ENCODE measurements around the gene RAD9B. TPM values are rescaled to one million over a fixed set of nuclear protein-coding genes. Genes with fewer than 3 reads are reported as not detected.
"Not testable (repeated sequence)": the region's sequence is repeated elsewhere in the genome, so short reads cannot be mapped to it uniquely, and the experiment has no call there.

Gene RAD9B
- total and polyA plus RNA-seq, 2 of the 4 experiments (the other 2 are of a cell fraction): 0.09 to 0.18 TPM

DNA sequence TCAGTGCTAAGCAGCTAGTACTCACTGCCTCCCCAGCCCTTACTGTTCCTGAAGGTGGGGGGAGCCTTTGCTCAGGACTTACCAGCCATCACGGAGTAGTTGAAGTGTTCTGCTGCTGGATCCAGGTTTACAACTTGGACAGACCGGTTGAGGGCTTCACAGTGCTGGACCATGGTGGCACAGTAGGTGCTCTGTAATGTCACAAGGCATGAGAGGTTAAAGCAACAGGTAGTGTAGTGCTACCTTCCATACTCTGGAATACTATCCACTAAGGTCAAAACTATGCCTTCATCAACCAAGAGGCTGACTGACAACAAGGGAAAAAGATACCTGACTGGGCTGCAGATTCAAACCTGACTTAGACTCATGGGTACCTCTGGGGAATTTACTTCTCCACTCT is 37.1 kb upstream of the RAD9B start:
- Histone ChIP-seq H3K14ac (replicated peaks; ENCODE audit: low read depth, low read length) (no peak overlapping the region), H2BK5ac (ENCODE audit: low read depth, low read length, poor library complexity, severe bottlenecking) (no peak overlapping the region), H4K5ac (ENCODE audit: low read depth, low read length) (no peak overlapping the region), H3K23ac (ENCODE audit: low read depth, low read length) (no peak overlapping the region), H3K4ac (ENCODE audit: low read depth, low read length) (no peak overlapping the region), H3K18ac (ENCODE audit: low read depth, low read length) (no peak overlapping the region), H2AFZ (replicated peaks; ENCODE audit: low read length, poor library complexity) (no peak overlapping the region), H3K27me3 (ENCODE audit: control insufficient read depth, insufficient read depth, low read length) (no peaks in the 10 kb centered on the region), H3K27ac (ENCODE audit: insufficient read depth, low read length) (no peak overlapping the region), H3K56ac (ENCODE audit: extremely low read depth, insufficient read depth, low read length) (no peak overlapping the region), H3K4me2 (ENCODE audit: low read depth, low read length) (no peak overlapping the region), H3K79me1 (ENCODE audit: low read depth in 1 of 2, low read length in 2 of 2) (peaks cover 6 to 51% of the 10 kb centered on the region in 2 experiments), H2BK20ac (ENCODE audit: low read depth, low read length) (no peak overlapping the region), H2AK5ac (ENCODE audit: low read depth, low read length) (no peak overlapping the region), H3K9me1 (ENCODE audit: insufficient read depth, low read length) (no peaks in the 10 kb centered on the region), H3K4me3 (ENCODE audit: insufficient read depth, low read depth, low read length) (no peak overlapping the region), H2BK120ac (ENCODE audit: low read depth, low read length) (no peak overlapping the region), H3K9me3 (ENCODE audit: control insufficient read depth, insufficient read depth, low read length) (no peaks in the 10 kb centered on the region), H3K4me1 (ENCODE audit: control insufficient read depth, insufficient read depth, low read length) (peaks cover 3% of the 10 kb centered on the region; the same call in 1 of the 2 replicates), H2AK9ac (replicated peaks; ENCODE audit: low read depth, low read length, poor library complexity) (no peak overlapping the region), H3K36me3 (ENCODE audit: control insufficient read depth, insufficient read depth, low read length) (peaks cover 9% of the 10 kb centered on the region), H2BK15ac (ENCODE audit: low read depth, low read length) (no peak overlapping the region), H4K20me1 (ENCODE audit: insufficient read depth, low read length) (peaks cover 3% of the 10 kb centered on the region), H4K91ac (ENCODE audit: insufficient read depth, low read depth, low read length) (no peak overlapping the region), H4K8ac (ENCODE audit: low read depth in 2 of 2, low read length in 2 of 2) (no peak overlapping the region), H3K9ac (ENCODE audit: low read depth, low read length) (no peak overlapping the region)
- DNase-seq (no peak), ATAC-seq (ENCODE audit: low read depth) (no peak)
- dilution Hi-C loops (cut with HindIII; ENCODE audit: low sequenced_read_pairs, unreplicated experiment): no loop called here
- WGBS, 2 experiments (ENCODE audit: extremely low coverage in 2 of 2, insufficient read length in 1 of 2): 100% methylated on average over 1 of the region's 2 CpGs; no CpG with 5 or more reads in 1 of the 2 experiments
- intact Hi-C loops (cut with micrococcal nuclease): no loop called here
- no TSS peak for BruUV-seq (replicated peaks)
- ChIA-PET POLR2A (ENCODE audit: unreplicated experiment) (no interaction called here), CTCF (no interaction called here)
- in situ Hi-C loops (cut with MboI; ENCODE audit: low sequenced_read_pairs): no loop called here
- TF ChIP-seq FOS (IDR thresholded peaks at IDR 0.05; ENCODE audit: low read depth, low read length) (no peak), MAZ (IDR thresholded peaks at IDR 0.05; ENCODE audit: borderline replicate concordance, low read depth, low read length) (no peak), CHD1 (IDR thresholded peaks at IDR 0.05; ENCODE audit: low read depth, low read length) (no peak), RCOR1 (IDR thresholded peaks at IDR 0.05; ENCODE audit: insufficient replicate concordance, low read length) (no peak), BHLHE40 (IDR thresholded peaks at IDR 0.05; ENCODE audit: low read depth, low read length) (no peak), SMC3 (IDR thresholded peaks at IDR 0.05; ENCODE audit: low read depth, low read length) (no peak)
- TF ChIP-seq, protein P1, sequence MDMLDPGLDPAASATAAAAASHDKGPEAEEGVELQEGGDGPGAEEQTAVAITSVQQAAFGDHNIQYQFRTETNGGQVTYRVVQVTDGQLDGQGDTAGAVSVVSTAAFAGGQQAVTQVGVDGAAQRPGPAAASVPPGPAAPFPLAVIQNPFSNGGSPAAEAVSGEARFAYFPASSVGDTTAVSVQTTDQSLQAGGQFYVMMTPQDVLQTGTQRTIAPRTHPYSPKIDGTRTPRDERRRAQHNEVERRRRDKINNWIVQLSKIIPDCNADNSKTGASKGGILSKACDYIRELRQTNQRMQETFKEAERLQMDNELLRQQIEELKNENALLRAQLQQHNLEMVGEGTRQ (IDR thresholded peaks at IDR 0.05; ENCODE audit: low read depth, low read length): no peak

DNA sequence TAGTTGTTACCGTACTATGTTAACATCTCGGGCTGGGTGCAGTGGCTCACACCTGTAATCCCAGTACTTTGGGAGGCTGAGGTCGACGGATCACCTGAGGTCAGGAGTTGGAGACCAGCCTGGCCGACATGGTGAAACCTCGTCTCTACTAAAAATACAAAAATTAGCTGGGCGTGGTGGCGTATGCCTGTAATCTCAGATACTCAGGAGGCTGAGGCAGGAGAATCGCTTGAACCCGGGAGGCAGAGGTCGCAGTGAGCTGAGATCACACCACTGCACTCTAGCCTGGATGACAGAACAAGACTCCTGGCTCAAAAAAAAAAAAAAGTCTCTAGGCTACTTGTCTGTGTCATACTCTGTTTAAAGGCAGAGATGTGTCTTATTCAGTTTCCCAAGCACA is 36.4 kb upstream of the RAD9B start:
- H2BK5ac ChIP-seq (ENCODE audit: low read depth, low read length, poor library complexity, severe bottlenecking); H3K9ac ChIP-seq (ENCODE audit: low read depth, low read length); in situ Hi-C loops (cut with MboI; ENCODE audit: low sequenced_read_pairs): not testable (repeated sequence)

More for the DNA sequence above, 36.4 kb upstream of the RAD9B start:
- peaks cover 11 to 56% of the 10 kb centered on the region in 2 experiments for H3K79me1 ChIP-seq (ENCODE audit: low read depth in 1 of 2, low read length in 2 of 2)
- H3K9me3 ChIP-seq (ENCODE audit: control insufficient read depth, insufficient read depth, low read length); H4K20me1 ChIP-seq (ENCODE audit: insufficient read depth, low read length); H3K36me3 ChIP-seq (ENCODE audit: control insufficient read depth, insufficient read depth, low read length); POLR2A ChIA-PET (ENCODE audit: unreplicated experiment); H2BK15ac ChIP-seq (ENCODE audit: low read depth, low read length); H3K27me3 ChIP-seq (ENCODE audit: control insufficient read depth, insufficient read depth, low read length); H3K56ac ChIP-seq (ENCODE audit: extremely low read depth, insufficient read depth, low read length); H3K9me1 ChIP-seq (ENCODE audit: insufficient read depth, low read length); ATAC-seq (ENCODE audit: low read depth); H3K4ac ChIP-seq (ENCODE audit: low read depth, low read length); H4K5ac ChIP-seq (ENCODE audit: low read depth, low read length); H3K4me1 ChIP-seq (ENCODE audit: control insufficient read depth, insufficient read depth, low read length); H3K4me3 ChIP-seq (ENCODE audit: insufficient read depth, low read depth, low read length); H3K4me2 ChIP-seq (ENCODE audit: low read depth, low read length); intact Hi-C loops (cut with micrococcal nuclease); H4K8ac ChIP-seq (ENCODE audit: low read depth in 2 of 2, low read length in 2 of 2); DNase-seq; dilution Hi-C loops (cut with HindIII; ENCODE audit: low sequenced_read_pairs, unreplicated experiment); H4K91ac ChIP-seq (ENCODE audit: insufficient read depth, low read depth, low read length); H2BK120ac ChIP-seq (ENCODE audit: low read depth, low read length); H3K27ac ChIP-seq (ENCODE audit: insufficient read depth, low read length); H3K14ac ChIP-seq (replicated peaks; ENCODE audit: low read depth, low read length); H3K23ac ChIP-seq (ENCODE audit: low read depth, low read length); H2AK9ac ChIP-seq (replicated peaks; ENCODE audit: low read depth, low read length, poor library complexity); H3K18ac ChIP-seq (ENCODE audit: low read depth, low read length); H2AK5ac ChIP-seq (ENCODE audit: low read depth, low read length); CTCF ChIA-PET; H2AFZ ChIP-seq (replicated peaks; ENCODE audit: low read length, poor library complexity); BruUV-seq (replicated peaks); H2BK20ac ChIP-seq (ENCODE audit: low read depth, low read length): not testable (repeated sequence)
- 99% methylated on average over 8 of the region's 11 CpGs; no CpG with 5 or more reads in 1 of the 2 experiments for WGBS, 2 experiments (ENCODE audit: extremely low coverage in 2 of 2, insufficient read length in 1 of 2)

Measured in IMR-90 (cell line).